GM12878 (cell line): ENCODE measurements around the gene FOSL1.

Source experiments
- MLLT1 ChIP-seq: fragments of 450-650 bp; IDR thresholded peaks from 2 replicates; pipeline ENCODE4 v1.6.1; 2016; ENCODE audit warnings: mild to moderate bottlenecking
- POLR2AphosphoS5 ChIP-seq: IDR thresholded peaks from 2 replicates; pipeline ENCODE4 v1.6.1; 2011; ENCODE audit warnings: mild to moderate bottlenecking, low read length, inconsistent platforms
- RAD21 ChIP-seq: IDR thresholded peaks from 2 replicates; pipeline ENCODE4 v1.6.1; 2011; ENCODE audit warnings: mild to moderate bottlenecking, low read depth, low read length, moderate library complexity; ENCODE audit not compliant: insufficient read depth
- REST ChIP-seq: IDR thresholded peaks from 2 replicates; pipeline ENCODE4 v1.6.1; 2012; ENCODE audit warnings: mild to moderate bottlenecking, low read depth, low read length
- TAF1 ChIP-seq: IDR thresholded peaks from 2 replicates; pipeline ENCODE4 v1.6.1; 2011; ENCODE audit warnings: mild to moderate bottlenecking, low read depth, low read length, borderline replicate concordance
- TCF12 ChIP-seq: IDR thresholded peaks from 2 replicates; pipeline ENCODE4 v1.6.1; 2011; ENCODE audit warnings: low read depth, mild to moderate bottlenecking, low read length

DNA sequence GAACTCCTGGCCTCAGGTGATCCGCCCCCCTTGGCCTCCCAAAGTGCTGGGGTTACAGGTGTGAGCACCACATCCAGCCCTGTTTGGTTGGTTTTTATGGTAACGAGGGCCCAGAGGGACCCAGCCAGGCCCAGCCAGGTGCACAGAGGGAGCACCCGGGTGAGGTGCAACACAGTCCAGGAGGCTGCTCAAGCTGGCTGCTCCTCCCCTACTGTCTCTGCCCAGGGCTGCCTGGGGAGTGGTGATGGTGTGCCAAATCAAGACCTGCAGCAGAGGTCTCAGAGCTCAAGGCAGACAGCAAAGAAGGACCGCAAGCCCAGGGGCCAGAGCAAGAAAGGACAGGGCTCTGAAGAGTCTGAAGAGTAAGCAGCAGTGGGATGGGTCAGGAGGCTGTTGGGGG is 46.5 kb upstream of the FOSL1 start:
- TF ChIP-seq TCF12 (no peak), POLR2AphosphoS5 (no peak), RAD21 (no peak), REST (no peak), TAF1 (no peak), MLLT1 (no peak)
